IMR-90 (cell line): ENCODE measurements around the gene MON2. TPM values are rescaled to one million over a fixed set of nuclear protein-coding genes. Genes with fewer than 3 reads are reported as not detected.

ENCODE experiments used
- ATAC-seq: fragments of 200-7000 bp; cut with Tn5 transposase; 2 replicates; pipeline ENCODE4 v1.9.1; 2020; ENCODE audit warnings: low read depth, mild to moderate bottlenecking, moderate library complexity
- BruUV-seq: library from RNA; stranded (reverse); fragments of 400-500 nt; replicated peaks from 2 replicates; lab custom pipeline; 2021; lab: Mats Ljungman, UMichigan
- CTCF ChIA-PET: fragments of 300-600 bp; formaldehyde crosslinking; extraction: SDS; loops from one replicate; lab custom pipeline; 2021; ENCODE audit warnings: antibody characterized with exemption; lab: Yijun Ruan, JAX
- POLR2A ChIA-PET: fragments of 300-600 bp; sonication (Branson Sonifier 250); formaldehyde crosslinking; loops from one replicate; lab custom pipeline; 2022; ENCODE audit warnings: antibody characterized with exemption; ENCODE audit not compliant: unreplicated experiment; lab: Charles Lee
- DNase-seq: peaks from one replicate; pipeline ENCODE4 v3.0.0; 2013
- H2AFZ ChIP-seq: replicated peaks from 2 replicates; pipeline ENCODE3; 2013; ENCODE audit warnings: low read length, mild to moderate bottlenecking; ENCODE audit not compliant: poor library complexity
- H2AK5ac ChIP-seq: 2 replicates; pipeline ENCODE4 v1.6.1; 2013; ENCODE audit warnings: low read depth, low read length, inconsistent platforms
- H2AK9ac ChIP-seq: replicated peaks from 2 replicates; pipeline ENCODE3; 2013; ENCODE audit warnings: mild to moderate bottlenecking, low read depth, low read length, moderate library complexity; ENCODE audit not compliant: poor library complexity
- H2BK120ac ChIP-seq: 2 replicates; pipeline ENCODE4 v1.6.1; 2013; ENCODE audit warnings: low read depth, low read length, inconsistent platforms
- H2BK15ac ChIP-seq: 3 replicates; pipeline ENCODE4 v1.6.1; 2013; ENCODE audit warnings: low read depth, low read length, inconsistent platforms
- H2BK20ac ChIP-seq: 2 replicates; pipeline ENCODE4 v1.6.1; 2013; ENCODE audit warnings: low read depth, mild to moderate bottlenecking, inconsistent platforms, low read length, moderate library complexity
- H2BK5ac ChIP-seq: 2 replicates; pipeline ENCODE4 v1.6.1; 2013; ENCODE audit warnings: mild to moderate bottlenecking, low read depth, low read length, inconsistent platforms; ENCODE audit not compliant: poor library complexity, severe bottlenecking
- H3K14ac ChIP-seq: replicated peaks from 2 replicates; pipeline ENCODE4 v1.6.1; 2013; ENCODE audit warnings: low read depth, low read length, inconsistent platforms
- H3K18ac ChIP-seq: 2 replicates; pipeline ENCODE4 v1.6.1; 2013; ENCODE audit warnings: low read depth, low read length, control low read depth
- H3K23ac ChIP-seq: 2 replicates; pipeline ENCODE4 v1.6.1; 2013; ENCODE audit warnings: low read depth, low read length, inconsistent platforms
- H3K27ac ChIP-seq: 2 replicates; pipeline ENCODE4 v1.5.1; 2013; ENCODE audit warnings: mild to moderate bottlenecking, control low read depth, low read length; ENCODE audit not compliant: insufficient read depth
- H3K27me3 ChIP-seq: 2 replicates; pipeline ENCODE4 v1.6.1; 2013; ENCODE audit warnings: low read length; ENCODE audit not compliant: control insufficient read depth, insufficient read depth
- H3K36me3 ChIP-seq: 2 replicates; pipeline ENCODE4 v1.6.1; 2013; ENCODE audit warnings: low read length, mixed read lengths; ENCODE audit not compliant: control insufficient read depth, insufficient read depth
- H3K4ac ChIP-seq: 2 replicates; pipeline ENCODE4 v1.6.1; 2013; ENCODE audit warnings: low read depth, low read length, inconsistent platforms
- H3K4me1 ChIP-seq: 2 replicates; pipeline ENCODE4 v1.6.1; 2013; ENCODE audit warnings: low read length, mixed read lengths; ENCODE audit not compliant: control insufficient read depth, insufficient read depth
- H3K4me2 ChIP-seq: 2 replicates; pipeline ENCODE4 v1.6.1; 2013; ENCODE audit warnings: low read depth, mild to moderate bottlenecking, control low read depth, low read length, moderate library complexity
- H3K4me3 ChIP-seq: 2 replicates; pipeline ENCODE4 v1.5.1; 2013; ENCODE audit warnings: low read depth, mild to moderate bottlenecking, control low read depth, low read length, moderate library complexity; ENCODE audit not compliant: insufficient read depth
- H3K56ac ChIP-seq: 2 replicates; pipeline ENCODE4 v1.6.1; 2013; ENCODE audit warnings: low read length, inconsistent platforms; ENCODE audit not compliant: insufficient read depth; ENCODE audit errors: extremely low read depth
- H3K79me1 ChIP-seq, 2 experiments: 2 replicates each; pipeline ENCODE4 v1.6.1; 2013; ENCODE audit warnings: low read length in 2 of 2, inconsistent platforms in 1 of 2, low read depth in 1 of 2
- H3K9ac ChIP-seq: 2 replicates; pipeline ENCODE4 v1.6.1; 2013; ENCODE audit warnings: low read depth, low read length, control low read depth
- H3K9me1 ChIP-seq: 2 replicates; pipeline ENCODE4 v1.6.1; 2013; ENCODE audit warnings: low read length, inconsistent platforms; ENCODE audit not compliant: insufficient read depth
- H3K9me3 ChIP-seq: 2 replicates; pipeline ENCODE4 v1.6.1; 2013; ENCODE audit warnings: low read length; ENCODE audit not compliant: control insufficient read depth, insufficient read depth
- H4K20me1 ChIP-seq: 2 replicates; pipeline ENCODE4 v1.6.1; 2013; ENCODE audit warnings: low read length, inconsistent platforms; ENCODE audit not compliant: insufficient read depth
- H4K5ac ChIP-seq: 2 replicates; pipeline ENCODE4 v1.6.1; 2013; ENCODE audit warnings: mild to moderate bottlenecking, low read depth, low read length, control low read depth
- H4K8ac ChIP-seq, 2 experiments: 2 replicates each; pipeline ENCODE4 v1.6.1; 2013; ENCODE audit warnings: low read depth in 2 of 2, low read length in 2 of 2, control low read depth in 1 of 2, inconsistent platforms in 1 of 2
- H4K91ac ChIP-seq: 2 replicates; pipeline ENCODE4 v1.6.1; 2013; ENCODE audit warnings: low read depth, low read length, inconsistent platforms; ENCODE audit not compliant: insufficient read depth
- BHLHE40 ChIP-seq: fragments of 150-350 bp; IDR thresholded peaks from 2 replicates; pipeline ENCODE4 v1.6.1; 2016; ENCODE audit warnings: mild to moderate bottlenecking, low read depth, low read length
- CHD1 ChIP-seq: IDR thresholded peaks from 2 replicates; pipeline ENCODE4 v1.6.1; 2012; ENCODE audit warnings: low read depth, low read length, improper control_type of control experiment
- CTCF ChIP-seq: conservative IDR thresholded peaks from 2 replicates; pipeline ENCODE4 v1.5.1; 2012; ENCODE audit warnings: mild to moderate bottlenecking, low read depth, low read length, improper control_type of control experiment
- ELK1 ChIP-seq: fragments of 150-350 bp; IDR thresholded peaks from 2 replicates; pipeline ENCODE4 v1.6.1; 2016; ENCODE audit warnings: low read depth, mild to moderate bottlenecking, low read length, moderate library complexity, borderline replicate concordance
- FOS ChIP-seq: fragments of 150-350 bp; IDR thresholded peaks from 2 replicates; pipeline ENCODE4 v1.6.1; 2016; ENCODE audit warnings: low read depth, low read length
- MAFK ChIP-seq: IDR thresholded peaks from 2 replicates; pipeline ENCODE4 v1.6.1; 2012; ENCODE audit warnings: low read depth, low read length, improper control_type of control experiment
- MAZ ChIP-seq: IDR thresholded peaks from 2 replicates; pipeline ENCODE4 v1.6.1; 2012; ENCODE audit warnings: low read depth, mild to moderate bottlenecking, low read length, improper control_type of control experiment, moderate library complexity, borderline replicate concordance
- MXI1 ChIP-seq: IDR thresholded peaks from 2 replicates; pipeline ENCODE4 v1.6.1; 2012; ENCODE audit warnings: low read depth, mild to moderate bottlenecking, low read length, moderate library complexity, borderline replicate concordance
- NFE2L2 ChIP-seq: fragments of 150-350 bp; IDR thresholded peaks from 2 replicates; pipeline ENCODE4 v1.6.1; 2016; ENCODE audit warnings: low read depth, mild to moderate bottlenecking, low read length
- POLR2A ChIP-seq: IDR thresholded peaks from 2 replicates; pipeline ENCODE4 v1.6.1; 2012; ENCODE audit warnings: mild to moderate bottlenecking, low read depth, low read length
- RAD21 ChIP-seq: IDR thresholded peaks from 2 replicates; pipeline ENCODE4 v1.6.1; 2012; ENCODE audit warnings: low read length, improper control_type of control experiment
- RCOR1 ChIP-seq: IDR thresholded peaks from 2 replicates; pipeline ENCODE4 v1.6.1; 2012; ENCODE audit warnings: mild to moderate bottlenecking, low read length, improper control_type of control experiment; ENCODE audit not compliant: insufficient replicate concordance
- RFX5 ChIP-seq: IDR thresholded peaks from 2 replicates; pipeline ENCODE4 v1.8.0; 2012; ENCODE audit warnings: low read depth, mild to moderate bottlenecking, low read length, moderate library complexity
- dilution Hi-C: fragments of 300-500 bp; cut with HindIII; formaldehyde crosslinking; loops from one replicate; pipeline ENCODE4 v1.14.3; 2018; ENCODE audit warnings: low sequenced_read_pairs; ENCODE audit not compliant: unreplicated experiment
- in situ Hi-C: fragments of 300-500 bp; cut with MboI; formaldehyde crosslinking; loops from 3 replicates; pipeline ENCODE4 v1.14.3; 2019; ENCODE audit warnings: low sequenced_read_pairs, inconsistent platforms, mixed read lengths
- intact Hi-C: fragments of 100-400 bp; cut with micrococcal nuclease; formaldehyde crosslinking; loops from 2 replicates; pipeline ENCODE4 v1.10.0; 2022
- polyA plus RNA-seq, 3 experiments: library from polyadenylated mRNA; depleted of rRNA; stranded (reverse); fragments of >200 nt; gene quantifications; 2 replicates each; pipeline ENCODE4 v1.2.3, GENCODE V29; 2012; ENCODE audit warnings: low replicate concordance in 1 of 3
- total RNA-seq: library from RNA; depleted of rRNA; stranded (reverse); fragments of >200 nt; gene quantifications from 2 replicates; pipeline ENCODE4 v1.2.3, GENCODE V29; 2012
- TF ChIP-seq, protein P1 (sequence below): fragments of 150-350 bp; IDR thresholded peaks from 2 replicates; pipeline ENCODE4 v1.6.1; 2017; ENCODE audit warnings: mild to moderate bottlenecking, antibody characterized with exemption, low read length, low read depth

The MON2 gene
- total and polyA plus RNA-seq, 2 of the 4 experiments (the other 2 are of a cell fraction) = 13.2 to 39.3 TPM

- Histone ChIP-seq H3K36me3 (peaks cover 13% of the 10 kb centered on the region), H2AK5ac (no peak overlapping the region), H3K4me2 (no peak overlapping the region), H4K8ac (no peak overlapping the region), H4K5ac (no peak overlapping the region), H3K14ac (no peak overlapping the region), H3K4ac (no peak overlapping the region), H3K56ac (no peak overlapping the region), H2BK5ac (no peak overlapping the region), H3K18ac (no peak overlapping the region), H3K4me1 (no peaks in the 10 kb centered on the region), H3K9me3 (no peaks in the 10 kb centered on the region; the same call in 1 of the 2 replicates), H3K9ac (no peak overlapping the region), H3K9me1 (0 out of 2 replicates have a peak, but pooled peaks cover 2% of the 10 kb centered on the region), H3K4me3 (no peak overlapping the region), H2AK9ac (no peak overlapping the region), H3K27me3 (no peaks in the 10 kb centered on the region), H4K91ac (no peak overlapping the region), H3K23ac (no peak overlapping the region), H2BK15ac (no peak overlapping the region), H2BK20ac (no peak overlapping the region), H4K20me1 (no peaks in the 10 kb centered on the region), H3K79me1 (no peaks in the 10 kb centered on the region), H2AFZ (no peak overlapping the region), H3K27ac (no peak overlapping the region), H2BK120ac (no peak overlapping the region)
- dilution Hi-C loops (no loop called here), in situ Hi-C loops (no loop called here), intact Hi-C loops (no loop called here)
- TF ChIP-seq MAFK (no peak), BHLHE40 (no peak), MAZ (no peak), ELK1 (no peak), CHD1 (no peak), POLR2A (no peak), FOS (no peak), NFE2L2 (no peak), RFX5 (no peak), RAD21 (no peak), RCOR1 (no peak), CTCF (no peak), MXI1 (no peak)
- TF ChIP-seq, protein P1, sequence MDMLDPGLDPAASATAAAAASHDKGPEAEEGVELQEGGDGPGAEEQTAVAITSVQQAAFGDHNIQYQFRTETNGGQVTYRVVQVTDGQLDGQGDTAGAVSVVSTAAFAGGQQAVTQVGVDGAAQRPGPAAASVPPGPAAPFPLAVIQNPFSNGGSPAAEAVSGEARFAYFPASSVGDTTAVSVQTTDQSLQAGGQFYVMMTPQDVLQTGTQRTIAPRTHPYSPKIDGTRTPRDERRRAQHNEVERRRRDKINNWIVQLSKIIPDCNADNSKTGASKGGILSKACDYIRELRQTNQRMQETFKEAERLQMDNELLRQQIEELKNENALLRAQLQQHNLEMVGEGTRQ = no peak
- BruUV-seq = no TSS peak
- DNase-seq (no peak), ATAC-seq (no peak)
- ChIA-PET POLR2A (no interaction called here), CTCF (no interaction called here)
Observed at GRCh38 chr12:62516927-62517326, 50.3 kb downstream of the MON2 start.
